SK-N-SH (cell line): ENCODE results near the gene LYRM7. TPM values are rescaled to one million over a fixed set of nuclear protein-coding genes. Genes with fewer than 3 reads are reported as not detected.

Source experiments
- CTCF ChIP-seq: fragments of 200-600 bp; sonication (generic); IDR thresholded peaks from 2 replicates; pipeline ENCODE4 v1.6.1; 2017; ENCODE audit warnings: antibody characterized with exemption, mild to moderate bottlenecking, moderate library complexity
- ELF1 ChIP-seq: IDR thresholded peaks from 2 replicates; pipeline ENCODE4 v1.4.0; 2012
- EZH2phosphoT487 ChIP-seq: fragments of 200-600 bp; sonication (generic); IDR thresholded peaks from 2 replicates; pipeline ENCODE4 v1.6.1; 2017; ENCODE audit warnings: low read depth, mixed run types, mild to moderate bottlenecking, antibody characterized with exemption, moderate library complexity, borderline replicate concordance
- FOSL2 ChIP-seq: IDR thresholded peaks from 2 replicates; pipeline ENCODE4 v1.4.0; 2012; ENCODE audit warnings: low read depth, mild to moderate bottlenecking, moderate library complexity, borderline replicate concordance
- FOXJ3 ChIP-seq: sonication (generic); formaldehyde crosslinking; IDR thresholded peaks from 2 replicates; pipeline ENCODE4 v1.5.1; 2020; ENCODE audit warnings: mild to moderate bottlenecking, missing genetic modification reagents
- FOXM1 ChIP-seq: IDR thresholded peaks from 2 replicates; pipeline ENCODE4 v1.4.0; 2012; ENCODE audit warnings: low read depth, mild to moderate bottlenecking
- GABPA ChIP-seq: IDR thresholded peaks from 2 replicates; pipeline ENCODE4 v1.4.0; 2012; ENCODE audit warnings: low read depth, mild to moderate bottlenecking
- GATA2 ChIP-seq: sonication (generic); formaldehyde crosslinking; IDR thresholded peaks from 2 replicates; pipeline ENCODE4 v1.5.0; 2020; ENCODE audit warnings: mild to moderate bottlenecking, missing genetic modification reagents
- MXI1 ChIP-seq: IDR thresholded peaks from 2 replicates; pipeline ENCODE4 v1.6.1; 2012; ENCODE audit warnings: mild to moderate bottlenecking, low read depth, low read length, improper control_type of control experiment
- NRF1 ChIP-seq: IDR thresholded peaks from 2 replicates; pipeline ENCODE4 v1.6.1; 2012; ENCODE audit warnings: low read depth, mild to moderate bottlenecking, low read length
- POLR2AphosphoS5 ChIP-seq: IDR thresholded peaks from 2 replicates; pipeline ENCODE4 v1.6.1; 2012; ENCODE audit warnings: low read depth, low read length
- RAD21 ChIP-seq: IDR thresholded peaks from 2 replicates; pipeline ENCODE4 v1.6.1; 2012; ENCODE audit warnings: mild to moderate bottlenecking, low read length
- RCOR1 ChIP-seq: fragments of 150-350 bp; IDR thresholded peaks from 2 replicates; pipeline ENCODE4 v1.6.1; 2017; ENCODE audit warnings: antibody characterized with exemption, low read length
- RFX5 ChIP-seq: IDR thresholded peaks from 2 replicates; pipeline ENCODE4 v1.6.1; 2012; ENCODE audit warnings: mild to moderate bottlenecking, improper control_type of control experiment, low read length
- SIN3A ChIP-seq: IDR thresholded peaks from 2 replicates; pipeline ENCODE4 v1.6.1; 2012; ENCODE audit warnings: low read depth, mild to moderate bottlenecking, low read length, moderate library complexity, borderline replicate concordance
- SMC3 ChIP-seq: IDR thresholded peaks from 2 replicates; pipeline ENCODE4 v1.6.1; 2012; ENCODE audit warnings: low read depth, low read length, improper control_type of control experiment
- TAF1 ChIP-seq: IDR thresholded peaks from 2 replicates; pipeline ENCODE4 v1.6.1; 2012; ENCODE audit warnings: low read depth, mild to moderate bottlenecking, low read length, moderate library complexity, borderline replicate concordance
- YY1 ChIP-seq: IDR thresholded peaks from 2 replicates; pipeline ENCODE4 v1.4.0; 2012; ENCODE audit warnings: low read depth, mild to moderate bottlenecking
- polyA plus RNA-seq, 3 experiments: library from polyadenylated mRNA; depleted of rRNA; stranded (reverse); fragments of >200 nt; gene quantifications; 2 replicates each; pipeline ENCODE4 v1.2.3, GENCODE V29; 2012
- TF ChIP-seq, protein P1 (sequence below): fragments of 150-350 bp; IDR thresholded peaks from 2 replicates; pipeline ENCODE4 v1.6.1; 2017; ENCODE audit warnings: antibody characterized with exemption, low read length, low read depth, borderline replicate concordance
- TF ChIP-seq, protein P2 (sequence below): IDR thresholded peaks from 2 replicates; pipeline ENCODE4 v1.4.0; 2012; ENCODE audit warnings: low read depth
- TF ChIP-seq, protein P3 (sequence below): fragments of 150-350 bp; IDR thresholded peaks from 2 replicates; pipeline ENCODE4 v1.6.1; 2016; ENCODE audit warnings: mild to moderate bottlenecking, low read depth, low read length
- TF ChIP-seq, protein P4 (sequence below): IDR thresholded peaks from 2 replicates; pipeline ENCODE4; 2012

The LYRM7 gene
- polyA plus RNA-seq, 1 of the 3 experiments (the other 2 are of a cell fraction): 1.4 TPM

DNA sequence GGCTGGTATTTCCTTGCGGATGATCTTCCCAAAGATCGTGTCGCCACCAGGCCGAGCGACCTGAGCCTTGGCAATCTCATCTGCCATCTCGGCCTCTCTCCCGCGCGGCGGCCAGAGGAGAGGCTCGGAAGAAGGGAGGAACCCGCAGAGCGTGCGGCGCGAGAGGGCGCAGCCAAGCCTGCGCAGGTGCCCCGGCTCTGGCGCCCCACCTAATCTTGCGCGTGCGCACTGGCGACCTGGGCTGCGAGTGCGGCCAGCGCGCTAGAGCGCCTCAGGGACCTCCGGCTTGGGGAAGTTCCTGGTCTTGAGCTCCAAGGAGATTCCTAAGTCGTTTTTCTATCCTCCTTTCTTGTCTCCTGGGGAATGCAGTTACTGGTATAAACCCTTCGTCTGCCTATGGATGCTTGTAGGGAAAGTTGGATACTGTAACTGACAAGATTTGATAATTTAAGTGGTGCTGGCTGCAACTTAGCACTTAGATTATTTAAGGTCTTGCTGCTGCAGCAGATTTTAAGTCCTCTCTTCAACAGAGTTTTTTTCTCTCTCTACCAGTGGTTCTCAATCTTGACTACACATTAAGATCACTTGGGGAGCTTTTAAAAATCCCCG is 5.5 kb upstream of the LYRM7 start, which contains the start of gene HINT1 (continued):
- TF ChIP-seq, protein P1, sequence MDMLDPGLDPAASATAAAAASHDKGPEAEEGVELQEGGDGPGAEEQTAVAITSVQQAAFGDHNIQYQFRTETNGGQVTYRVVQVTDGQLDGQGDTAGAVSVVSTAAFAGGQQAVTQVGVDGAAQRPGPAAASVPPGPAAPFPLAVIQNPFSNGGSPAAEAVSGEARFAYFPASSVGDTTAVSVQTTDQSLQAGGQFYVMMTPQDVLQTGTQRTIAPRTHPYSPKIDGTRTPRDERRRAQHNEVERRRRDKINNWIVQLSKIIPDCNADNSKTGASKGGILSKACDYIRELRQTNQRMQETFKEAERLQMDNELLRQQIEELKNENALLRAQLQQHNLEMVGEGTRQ: no peak
- TF ChIP-seq GABPA: no peak
- peak; percentile 86 for TF ChIP-seq GATA2 (CRISPR knock-in tag)
- no peak for TF ChIP-seq FOXM1
- TF ChIP-seq RCOR1: no peak
- TF ChIP-seq POLR2AphosphoS5: peak; percentile 88
- TF ChIP-seq RFX5: no peak
- TF ChIP-seq YY1: no peak
- TF ChIP-seq SMC3: peak; percentile 22
- no peak for TF ChIP-seq CTCF
- TF ChIP-seq ELF1: no peak
- peak; percentile 19; the same call in 1 of the 2 replicates for TF ChIP-seq RAD21
- TF ChIP-seq FOSL2: no peak
- no peak; the same call in 1 of the 2 replicates for TF ChIP-seq MXI1
- TF ChIP-seq, protein P2, sequence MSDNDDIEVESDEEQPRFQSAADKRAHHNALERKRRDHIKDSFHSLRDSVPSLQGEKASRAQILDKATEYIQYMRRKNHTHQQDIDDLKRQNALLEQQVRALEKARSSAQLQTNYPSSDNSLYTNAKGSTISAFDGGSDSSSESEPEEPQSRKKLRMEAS: peak; percentile 76; the same call in 1 of the 2 replicates
- peak; percentile 99 for TF ChIP-seq NRF1
- no peak; the same call in 1 of the 2 replicates for TF ChIP-seq SIN3A
- TF ChIP-seq, protein P3, sequence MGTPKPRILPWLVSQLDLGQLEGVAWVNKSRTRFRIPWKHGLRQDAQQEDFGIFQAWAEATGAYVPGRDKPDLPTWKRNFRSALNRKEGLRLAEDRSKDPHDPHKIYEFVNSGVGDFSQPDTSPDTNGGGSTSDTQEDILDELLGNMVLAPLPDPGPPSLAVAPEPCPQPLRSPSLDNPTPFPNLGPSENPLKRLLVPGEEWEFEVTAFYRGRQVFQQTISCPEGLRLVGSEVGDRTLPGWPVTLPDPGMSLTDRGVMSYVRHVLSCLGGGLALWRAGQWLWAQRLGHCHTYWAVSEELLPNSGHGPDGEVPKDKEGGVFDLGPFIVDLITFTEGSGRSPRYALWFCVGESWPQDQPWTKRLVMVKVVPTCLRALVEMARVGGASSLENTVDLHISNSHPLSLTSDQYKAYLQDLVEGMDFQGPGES: no peak
- TF ChIP-seq, protein P4, sequence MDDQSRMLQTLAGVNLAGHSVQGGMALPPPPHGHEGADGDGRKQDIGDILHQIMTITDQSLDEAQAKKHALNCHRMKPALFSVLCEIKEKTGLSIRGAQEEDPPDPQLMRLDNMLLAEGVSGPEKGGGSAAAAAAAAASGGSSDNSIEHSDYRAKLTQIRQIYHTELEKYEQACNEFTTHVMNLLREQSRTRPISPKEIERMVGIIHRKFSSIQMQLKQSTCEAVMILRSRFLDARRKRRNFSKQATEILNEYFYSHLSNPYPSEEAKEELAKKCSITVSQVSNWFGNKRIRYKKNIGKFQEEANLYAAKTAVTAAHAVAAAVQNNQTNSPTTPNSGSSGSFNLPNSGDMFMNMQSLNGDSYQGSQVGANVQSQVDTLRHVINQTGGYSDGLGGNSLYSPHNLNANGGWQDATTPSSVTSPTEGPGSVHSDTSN: no peak
- TF ChIP-seq EZH2phosphoT487: no peak
- TF ChIP-seq FOXJ3 (CRISPR knock-in tag): no peak
- peak; percentile 73 for TF ChIP-seq TAF1
